Activated CD4-positive, alpha-beta memory T cell treated with anti-CD3 and anti-CD28 coated beads for 36 hours (primary cell): ENCODE results near the gene EEFSEC. TPM values are rescaled to one million over a fixed set of nuclear protein-coding genes. Genes with fewer than 3 reads are reported as not detected.

Experiments
- CTCF ChIA-PET: fragments of 350-600 bp; sonication (Branson Sonifier 250); formaldehyde crosslinking; loops from one replicate; lab custom pipeline; 2021; ENCODE audit warnings: antibody characterized with exemption, inconsistent platforms; lab: Charles Lee
- POLR2A ChIA-PET: fragments of 350-600 bp; sonication (Branson Sonifier 250); formaldehyde crosslinking; loops from one replicate; lab custom pipeline; 2021; ENCODE audit warnings: antibody characterized with exemption; lab: Charles Lee
- DNase-seq: peaks from one replicate; pipeline ENCODE4 v3.0.0-alpha.2; 2020
- H3K27ac Mint-ChIP-seq: one replicate; pipeline ENCODE4 v1.8.0; 2021; ENCODE audit warnings: mixed read lengths
- H3K27me3 Mint-ChIP-seq: one replicate; pipeline ENCODE4 v1.8.0; 2021; ENCODE audit warnings: mixed read lengths
- H3K36me3 Mint-ChIP-seq: one replicate; pipeline ENCODE4 v1.8.0; 2021; ENCODE audit warnings: mixed read lengths
- H3K4me1 Mint-ChIP-seq: one replicate; pipeline ENCODE4 v1.8.0; 2021; ENCODE audit warnings: low read depth, mixed read lengths
- H3K4me3 Mint-ChIP-seq: one replicate; pipeline ENCODE4 v1.8.0; 2021; ENCODE audit warnings: mild to moderate bottlenecking, mixed read lengths
- H3K9me3 Mint-ChIP-seq: one replicate; pipeline ENCODE4 v1.8.0; 2021; ENCODE audit warnings: mixed read lengths
- intact Hi-C: fragments of 100-400 bp; cut with micrococcal nuclease; formaldehyde crosslinking; loops from one replicate; pipeline ENCODE4 v1.15.1; 2023
- total RNA-seq, 2 experiments: library from RNA; stranded (reverse); gene quantifications; one replicate each; pipeline ENCODE4 v1.2.3, GENCODE V29; 2021

Gene EEFSEC
- total RNA-seq, 2 experiments from 2014 or later = 16.1 to 17.2 TPM

GRCh38 chr3:128289534-128289933 lies 136.3 kb downstream of the EEFSEC start:
- Mint-ChIP-seq H3K27ac (no peak overlapping the region), H3K4me3 (no peak overlapping the region), H3K9me3 (peaks cover 6% of the 10 kb centered on the region), H3K36me3 (peaks cover 21% of the 10 kb centered on the region), H3K4me1 (peaks cover 19% of the 10 kb centered on the region), H3K27me3 (no peaks in the 10 kb centered on the region)
- POLR2A ChIA-PET = no interaction called here
- intact Hi-C loops = no loop called here
- DNase-seq = no peak
- CTCF ChIA-PET = interaction anchor here (1.0 kb wide), 1 partner anchor 19 kb away, joined by 3 read pairs; no protein-coding TSS in a partner anchor

DNA sequence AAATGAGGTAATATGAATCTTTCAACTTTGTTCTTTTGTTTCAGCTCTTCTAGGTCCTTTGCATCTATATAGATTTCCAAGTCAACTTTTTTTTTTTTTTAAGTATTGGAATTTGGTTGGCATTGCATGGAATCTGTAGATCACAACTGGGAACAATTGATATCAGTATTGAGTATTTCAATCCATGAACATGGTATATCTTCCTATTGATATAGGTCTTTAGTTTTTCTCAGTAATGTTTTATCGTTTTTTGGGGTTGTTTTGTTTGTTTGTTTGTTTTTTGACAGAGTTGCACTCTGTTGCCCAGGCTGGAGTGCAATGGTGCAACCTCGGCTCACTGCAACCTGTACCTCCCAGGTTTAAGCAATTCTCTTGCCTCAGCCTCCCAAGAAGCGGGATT lies 137.2 kb downstream of the EEFSEC start:
- CTCF ChIA-PET = no interaction called here
- H3K27ac Mint-ChIP-seq = no peak overlapping the region
- POLR2A ChIA-PET = no interaction called here
- no peak overlapping the region for H3K4me3 Mint-ChIP-seq
- peaks cover 28% of the 10 kb centered on the region for H3K4me1 Mint-ChIP-seq
- intact Hi-C loops = no loop called here
- H3K9me3 Mint-ChIP-seq = peaks cover 6% of the 10 kb centered on the region
- H3K36me3 Mint-ChIP-seq = peaks cover 21% of the 10 kb centered on the region
- no peak for DNase-seq
- H3K27me3 Mint-ChIP-seq = no peaks in the 10 kb centered on the region

DNA sequence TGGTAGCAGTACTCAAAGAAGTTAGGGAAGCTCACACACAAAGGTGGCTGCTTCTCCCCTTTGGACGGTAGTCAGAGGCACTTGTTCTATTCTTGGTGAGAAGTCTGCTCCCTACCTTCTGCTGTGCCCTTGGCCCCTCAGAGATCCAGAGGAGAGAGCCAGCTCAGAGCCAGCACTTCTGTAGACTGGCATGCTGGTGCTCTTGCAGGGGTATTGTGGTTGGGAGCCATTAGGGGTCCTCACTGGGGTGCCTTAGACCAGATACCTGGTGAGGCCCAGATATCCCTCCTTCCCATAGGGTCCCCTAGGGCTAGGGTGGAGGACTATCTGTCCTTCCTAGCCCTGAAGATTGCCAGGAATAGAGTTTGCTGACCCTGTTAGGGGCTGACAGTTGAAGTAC lies 140.6 kb downstream of the EEFSEC start:
- DNase-seq = no peak
- peaks cover 45% of the 10 kb centered on the region for H3K4me1 Mint-ChIP-seq
- no peak overlapping the region for H3K4me3 Mint-ChIP-seq
- POLR2A ChIA-PET = no interaction called here
- CTCF ChIA-PET = no interaction called here
- H3K27me3 Mint-ChIP-seq = no peaks in the 10 kb centered on the region
- peaks cover 21% of the 10 kb centered on the region for H3K36me3 Mint-ChIP-seq
- intact Hi-C loops = loop anchor here (2.0 kb wide), 1 partner anchor 21 kb away; no protein-coding TSS in a partner anchor
- H3K27ac Mint-ChIP-seq = peak overlapping the region; percentile 82
- H3K9me3 Mint-ChIP-seq = peaks cover 6% of the 10 kb centered on the region

DNA sequence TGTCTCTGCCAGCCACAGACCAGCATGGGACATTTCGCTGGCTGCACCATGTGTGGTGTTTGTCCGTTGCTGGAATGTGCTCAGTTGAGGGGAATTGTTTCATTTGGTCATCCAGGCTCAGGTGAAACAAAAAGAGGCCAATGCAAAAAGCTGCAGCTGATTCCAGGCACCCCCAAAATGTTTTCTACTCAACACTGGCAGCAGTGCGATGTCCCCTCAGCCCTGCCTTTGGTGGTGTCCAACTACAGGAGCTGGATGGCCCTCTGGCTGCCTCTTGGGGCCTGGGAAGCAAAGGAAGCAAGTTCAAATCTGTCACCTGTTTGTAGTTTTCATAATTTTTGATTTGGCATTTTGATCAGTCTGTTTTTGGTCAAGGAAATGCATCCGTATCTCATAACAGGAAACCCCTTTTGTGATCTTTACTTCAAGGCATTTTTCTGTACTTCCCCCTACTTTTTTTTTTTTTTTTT lies 141.8 kb downstream of the EEFSEC start:
- H3K36me3 Mint-ChIP-seq = peaks cover 18% of the 10 kb centered on the region
- H3K27me3 Mint-ChIP-seq = no peaks in the 10 kb centered on the region
- intact Hi-C loops = loop anchor here (2.0 kb wide), 1 partner anchor 20 kb away; no protein-coding TSS in a partner anchor
- peak overlapping the region; percentile 77 for H3K27ac Mint-ChIP-seq
- no peak for DNase-seq
- H3K9me3 Mint-ChIP-seq = peaks cover 5% of the 10 kb centered on the region
- no peak overlapping the region for H3K4me3 Mint-ChIP-seq
- CTCF ChIA-PET = no interaction called here
- H3K4me1 Mint-ChIP-seq = peaks cover 45% of the 10 kb centered on the region
- POLR2A ChIA-PET = no interaction called here

- Mint-ChIP-seq H3K36me3 (peaks cover 10% of the 10 kb centered on the region), H3K4me1 (peaks cover 41% of the 10 kb centered on the region)
- POLR2A ChIA-PET = no interaction called here
Measured at GRCh38 chr3:128296469-128297251, 143.4 kb downstream of the EEFSEC start.

GRCh38 chr3:128297401-128298138 lies 144.3 kb downstream of the EEFSEC start:
- DNase-seq = no peak
- no peaks in the 10 kb centered on the region for H3K27me3 Mint-ChIP-seq
- peaks cover 41% of the 10 kb centered on the region for H3K4me1 Mint-ChIP-seq
- CTCF ChIA-PET = interaction anchor here (1.5 kb wide), 1 partner anchor 9 kb away, joined by 6 read pairs; no protein-coding TSS in a partner anchor
- peaks cover 10% of the 10 kb centered on the region for H3K36me3 Mint-ChIP-seq
- POLR2A ChIA-PET = no interaction called here
- intact Hi-C loops = no loop called here
- no peak overlapping the region for H3K4me3 Mint-ChIP-seq
- H3K9me3 Mint-ChIP-seq = no peaks in the 10 kb centered on the region
- H3K27ac Mint-ChIP-seq = no peak overlapping the region

More at GRCh38 chr3:128296469-128297251, 143.4 kb downstream of the EEFSEC start:
- DNase-seq = no peak
- Mint-ChIP-seq H3K9me3 (no peaks in the 10 kb centered on the region), H3K4me3 (no peak overlapping the region), H3K27me3 (no peaks in the 10 kb centered on the region), H3K27ac (no peak overlapping the region)
- CTCF ChIA-PET = interaction anchor here (1.5 kb wide), 1 partner anchor 10 kb away, joined by 6 read pairs; no protein-coding TSS in a partner anchor
- intact Hi-C loops = no loop called here

- Mint-ChIP-seq H3K4me3 (no peak overlapping the region), H3K27me3 (no peaks in the 10 kb centered on the region), H3K9me3 (no peaks in the 10 kb centered on the region), H3K4me1 (peaks cover 8% of the 10 kb centered on the region), H3K36me3 (peaks cover 10% of the 10 kb centered on the region), H3K27ac (no peak overlapping the region)
- DNase-seq = no peak
- POLR2A ChIA-PET = no interaction called here
- intact Hi-C loops = no loop called here
- CTCF ChIA-PET = no interaction called here
Measured at GRCh38 chr3:128301186-128302023, 148.1 kb downstream of the EEFSEC start.

DNA sequence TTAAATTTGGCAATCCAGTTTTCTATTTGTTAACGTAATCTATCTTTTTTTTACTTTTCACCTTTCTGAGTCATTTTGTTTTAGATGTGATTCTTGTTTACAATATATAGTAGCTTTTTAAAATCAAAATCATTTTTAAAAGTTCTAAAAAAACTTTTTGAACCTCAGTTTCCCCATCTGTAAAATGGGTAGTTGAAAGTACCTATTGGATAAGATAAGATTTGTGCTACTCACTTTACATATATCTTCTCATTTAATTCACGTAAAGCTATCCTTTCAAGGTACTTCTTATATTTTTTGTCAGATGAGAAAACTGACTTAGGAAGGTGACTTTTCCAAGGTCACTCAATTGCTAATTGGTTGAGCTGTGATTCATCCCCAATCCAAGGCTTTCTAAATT lies 153.2 kb downstream of the EEFSEC start:
- H3K9me3 Mint-ChIP-seq = no peaks in the 10 kb centered on the region
- POLR2A ChIA-PET = no interaction called here
- CTCF ChIA-PET = interaction anchor here (1.0 kb wide), 1 partner anchor 9 kb away, joined by 6 read pairs; no protein-coding TSS in a partner anchor
- no peak overlapping the region for H3K27ac Mint-ChIP-seq
- no peak overlapping the region for H3K4me3 Mint-ChIP-seq
- DNase-seq = no peak
- peaks cover 6% of the 10 kb centered on the region for H3K4me1 Mint-ChIP-seq
- intact Hi-C loops = no loop called here
- peaks cover 9% of the 10 kb centered on the region for H3K36me3 Mint-ChIP-seq
- H3K27me3 Mint-ChIP-seq = no peaks in the 10 kb centered on the region

DNA sequence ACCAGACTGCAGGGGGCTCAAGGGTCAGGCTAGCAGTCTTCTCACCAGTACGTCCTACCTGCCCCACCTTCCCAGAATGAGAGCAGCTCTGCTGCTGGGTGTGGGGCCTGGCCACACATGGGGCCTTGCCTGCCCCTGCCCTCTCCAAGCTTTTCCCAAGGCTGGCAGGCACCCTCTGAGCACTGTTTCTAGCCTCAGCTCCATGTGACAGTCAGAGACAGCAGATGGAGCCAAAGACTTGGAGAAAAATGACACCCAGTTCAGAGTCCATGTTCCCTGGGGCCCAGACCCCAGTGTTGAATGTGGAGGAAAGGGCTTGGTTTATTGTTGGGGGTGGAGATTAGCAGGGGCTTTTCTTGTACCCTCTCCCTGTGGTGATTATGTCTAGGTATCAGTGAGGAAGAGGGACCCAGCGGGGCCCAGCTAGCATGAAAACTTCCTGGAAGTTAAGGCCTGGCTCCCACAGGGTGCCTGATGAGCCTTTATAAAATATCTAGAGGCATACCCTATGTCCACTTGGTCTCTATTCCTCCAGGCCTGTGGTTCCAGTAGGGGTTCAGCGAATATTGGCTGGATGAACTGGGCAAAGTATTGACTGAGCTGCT lies 153.8 kb downstream of the EEFSEC start:
- intact Hi-C loops = no loop called here
- no peak overlapping the region for H3K27ac Mint-ChIP-seq
- CTCF ChIA-PET = interaction anchor here (1.0 kb wide), 1 partner anchor 10 kb away, joined by 6 read pairs; no protein-coding TSS in a partner anchor
- DNase-seq = no peak
- POLR2A ChIA-PET = no interaction called here
- H3K4me3 Mint-ChIP-seq = no peak overlapping the region
- peaks cover 13% of the 10 kb centered on the region for H3K36me3 Mint-ChIP-seq
- peaks cover 6% of the 10 kb centered on the region for H3K4me1 Mint-ChIP-seq
- no peaks in the 10 kb centered on the region for H3K9me3 Mint-ChIP-seq
- H3K27me3 Mint-ChIP-seq = no peaks in the 10 kb centered on the region

GRCh38 chr3:128307781-128308469 lies 154.6 kb downstream of the EEFSEC start:
- POLR2A ChIA-PET = no interaction called here
- CTCF ChIA-PET = interaction anchor here (0.8 to 1.7 kb wide), 2 partner anchors 15 to 19 kb away, joined by 3 to 6 read pairs; no protein-coding TSS in a partner anchor
- no peak overlapping the region for H3K4me3 Mint-ChIP-seq
- H3K9me3 Mint-ChIP-seq = no peaks in the 10 kb centered on the region
- H3K27me3 Mint-ChIP-seq = no peaks in the 10 kb centered on the region
- H3K27ac Mint-ChIP-seq = no peak overlapping the region
- H3K4me1 Mint-ChIP-seq = peaks cover 6% of the 10 kb centered on the region
- intact Hi-C loops = no loop called here
- peaks cover 13% of the 10 kb centered on the region for H3K36me3 Mint-ChIP-seq
- DNase-seq = no peak

GRCh38 chr3:128309026-128309425 lies 155.7 kb downstream of the EEFSEC start:
- intact Hi-C loops = no loop called here
- Mint-ChIP-seq H3K9me3 (no peaks in the 10 kb centered on the region), H3K27me3 (no peaks in the 10 kb centered on the region), H3K36me3 (peaks cover 13% of the 10 kb centered on the region), H3K27ac (no peak overlapping the region), H3K4me3 (no peak overlapping the region), H3K4me1 (peaks cover 10% of the 10 kb centered on the region)
- CTCF ChIA-PET = interaction anchor here (1.7 kb wide), 1 partner anchor 14 kb away, joined by 6 read pairs; no protein-coding TSS in a partner anchor
- no peak for DNase-seq
- POLR2A ChIA-PET = no interaction called here
